Bladder microvascular endothelial cell (primary cell): ENCODE measurements around the gene TRIP4. TPM values are rescaled to one million over a fixed set of nuclear protein-coding genes. Genes with fewer than 3 reads are reported as not detected.

Experiments
- total RNA-seq: library from RNA; depleted of rRNA; stranded (reverse); fragments of >200 nt; gene quantifications from 2 replicates; pipeline ENCODE4 v1.2.3, GENCODE V29; 2014

The TRIP4 gene
- 8.7 and 15.8 TPM in 2 replicates for total RNA-seq

DNA sequence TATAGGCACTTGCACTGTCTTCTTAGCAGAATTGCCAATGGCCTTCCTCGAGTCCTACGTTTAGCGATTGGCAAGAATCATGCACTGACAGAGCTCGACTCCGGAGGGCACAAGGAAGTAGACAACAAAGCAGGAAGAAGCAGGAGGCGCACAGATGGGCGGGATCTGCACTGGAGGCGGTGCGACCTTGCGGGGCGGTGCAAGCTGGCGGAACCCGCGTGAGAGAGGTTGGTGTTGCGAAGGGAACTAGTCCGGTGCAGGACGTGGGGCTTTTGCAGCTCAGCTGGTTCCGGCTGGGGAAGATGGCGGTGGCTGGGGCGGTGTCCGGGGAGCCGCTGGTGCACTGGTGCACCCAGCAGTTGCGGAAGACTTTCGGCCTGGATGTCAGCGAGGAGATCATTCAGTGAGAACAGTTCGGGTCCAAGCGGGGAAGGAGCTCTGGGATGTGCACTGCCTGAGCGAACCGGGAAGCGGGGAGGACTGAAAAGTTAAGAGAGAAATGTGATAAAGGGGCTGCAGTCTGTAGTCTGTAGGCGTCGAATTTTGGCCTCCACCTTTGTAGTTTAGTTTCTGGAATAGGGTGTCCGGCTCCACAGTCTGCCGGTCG is at the start of gene TRIP4:
Gene TRIP4 (plus strand): TSS at position 275 of the 607 bp plus-strand sequence. CDS start 28 bp downstream, at position 303.

DNA sequence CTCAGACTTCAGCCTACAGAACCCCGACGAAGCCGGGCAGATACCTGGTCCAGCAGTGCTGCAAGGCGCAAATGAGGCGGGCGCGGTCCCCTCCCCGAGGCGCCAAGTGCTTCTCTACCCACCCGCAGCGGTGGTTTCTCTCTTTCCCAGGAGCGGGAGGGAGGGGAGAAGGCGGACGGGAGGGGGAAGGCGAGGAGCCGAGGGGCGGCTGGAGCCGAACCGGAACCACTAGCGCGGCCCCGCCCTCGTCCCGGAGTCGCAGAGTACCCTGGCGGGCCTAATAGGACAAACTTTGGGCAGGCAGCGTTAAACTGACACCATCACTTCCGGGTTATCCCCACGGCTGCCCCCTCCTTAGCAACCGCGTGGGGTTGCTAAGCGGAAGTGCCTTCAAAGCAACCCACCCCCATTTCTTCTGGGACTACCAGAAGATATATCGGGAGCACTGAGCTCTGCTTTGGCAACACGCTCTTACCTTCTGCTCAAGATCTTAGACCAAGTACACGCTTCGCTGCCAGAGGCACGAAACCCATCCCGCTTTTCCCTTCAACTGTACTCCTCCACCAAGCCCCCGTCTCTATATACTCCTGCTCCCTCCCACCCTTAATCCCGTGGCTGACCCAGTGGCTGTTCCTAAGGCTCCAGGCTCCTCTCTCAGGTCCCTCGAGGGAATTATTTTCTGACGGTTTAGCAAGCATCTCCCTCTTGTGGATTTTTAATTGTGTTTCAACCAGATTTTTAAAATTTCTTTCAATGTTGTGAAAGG is 31.5 kb upstream of the TRIP4 start, which contains the start of gene CSNK1G1:
Gene CSNK1G1 (minus strand): TSS at position 230 of the 766 bp plus-strand sequence. CDS start 55,674 bp downstream, outside the sequence.

DNA sequence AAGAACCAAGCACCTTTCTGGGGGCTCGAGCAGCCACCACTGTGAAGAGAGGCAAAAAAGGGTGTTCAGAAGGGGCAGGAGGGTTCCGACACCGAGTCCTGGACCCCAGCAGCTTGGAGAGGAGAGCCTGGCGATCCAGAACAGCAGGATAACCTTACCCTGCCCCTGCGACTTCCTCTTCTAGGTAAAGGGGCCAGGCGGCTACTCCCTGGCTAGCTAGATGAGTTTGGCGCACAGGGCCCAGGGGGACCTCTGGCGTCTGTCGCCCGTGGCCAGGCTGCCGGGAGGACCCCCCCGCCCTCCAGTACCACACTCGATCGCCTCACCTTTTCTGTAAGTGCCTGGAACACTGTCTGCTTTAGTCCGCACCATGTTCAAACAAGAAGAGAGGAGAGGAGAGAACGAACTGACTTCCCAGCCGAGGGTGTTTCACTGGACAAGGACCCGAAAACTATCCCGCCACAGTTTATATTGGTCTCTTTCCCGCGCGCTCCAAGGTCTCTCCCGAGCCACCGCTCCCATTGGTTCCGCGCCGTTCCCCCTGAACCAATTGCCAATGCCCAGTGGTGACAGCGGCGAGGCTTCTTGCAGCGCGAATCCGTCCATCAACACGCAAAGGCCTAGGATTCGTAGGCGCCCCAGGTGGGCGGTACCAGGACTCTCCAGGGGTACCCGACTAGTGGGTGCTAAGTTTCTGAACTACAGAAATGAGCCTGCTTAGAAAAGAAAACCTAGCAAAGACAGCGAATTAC is 6.5 kb upstream of the TRIP4 start, which contains the start of gene PCLAF:
Gene PCLAF (minus strand): TSS at position 442 of the 752 bp plus-strand sequence. CDS start 70 bp downstream, at position 372.

DNA sequence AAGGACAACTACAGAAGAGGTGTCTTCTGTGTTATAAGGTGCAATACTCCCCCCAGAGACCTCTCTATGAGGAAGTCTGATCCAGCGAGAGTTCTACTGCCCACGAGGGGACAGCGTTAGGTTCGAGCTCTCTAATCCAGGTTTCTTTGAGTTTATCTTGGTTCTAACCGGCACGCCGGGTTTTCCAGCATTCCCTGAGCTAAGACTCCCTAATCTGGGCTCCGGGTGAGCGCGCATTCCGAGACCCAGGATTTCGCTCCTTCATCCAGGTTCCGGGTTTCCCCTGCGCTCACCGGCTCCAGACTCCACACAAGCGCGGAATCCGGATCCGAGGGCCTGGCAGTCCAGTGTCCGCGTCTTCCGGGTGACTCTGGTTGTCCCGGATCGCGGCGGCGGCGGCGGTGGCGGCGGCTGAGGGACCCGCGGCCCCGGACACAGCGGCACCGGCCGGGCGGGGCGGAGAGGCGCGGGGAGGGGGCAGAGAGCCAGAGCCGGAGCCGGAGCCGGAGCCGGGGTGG is 72.6 kb downstream of the TRIP4 start, which contains the start of gene ZNF609:
Gene ZNF609 (plus strand): TSS at position 373 of the 518 bp plus-strand sequence. CDS start 38,842 bp downstream, outside the sequence.

Other genes with a start within 250 kb of the TRIP4 start
- gene SNX22, start 236.1 kb upstream of the TRIP4 start, total RNA-seq, result 0.16 and 0.25 TPM in 2 replicates
- 611 and 726 TPM in 2 replicates for gene PPIB, start 224.8 kb upstream of the TRIP4 start, total RNA-seq
- 17.0 and 41.1 TPM in 2 replicates for gene CSNK1G1, start 31.7 kb upstream of the TRIP4 start, total RNA-seq
- 8.5 and 25.1 TPM in 2 replicates for gene PCLAF, start 6.4 kb upstream of the TRIP4 start, total RNA-seq
- 15.4 and 69.0 TPM in 2 replicates for gene ZNF609, start 72.7 kb downstream of the TRIP4 start, total RNA-seq